ENCODE measurements around the gene BARHL1. TPM values are rescaled to one million over a fixed set of nuclear protein-coding genes. Genes with fewer than 3 reads are reported as not detected.

BARHL1 gene
- polyA plus RNA-seq, 1 of the 3 experiments (the other 2 are of a cell fraction) = not detected

GRCh38 chr9:132584601-132585560, 2.5 kb downstream of the BARHL1 start:
- ChIA-PET POLR2A (no interaction called here), CTCF (interaction anchor here (1.2 to 3.1 kb wide), 4 partner anchors 10 to 316 kb away, joined by 3 to 15 read pairs (median 6); no protein-coding TSS in a partner anchor)
- H3K4me2 ChIP-seq = no peak overlapping the region
- H4K20me1 ChIP-seq (ENCODE audit: insufficient read depth) = peaks cover 51% of the 10 kb centered on the region
- 52% methylated on average over 29 of the region's 30 CpGs for WGBS (ENCODE audit: low lambda C conversion rate)
- H3K9ac ChIP-seq = no peak overlapping the region
- no peaks in the 10 kb centered on the region for H3K9me2 ChIP-seq
- H3K4me3 ChIP-seq (ENCODE audit: low read depth in 2 of 2, low read length in 1 of 2) = no peak overlapping the region
- no peak for DNase-seq
- TF ChIP-seq SMC3 (IDR thresholded peaks at IDR 0.05; ENCODE audit: low read depth, low read length) (no peak), FOSL2 (IDR thresholded peaks at IDR 0.05; ENCODE audit: borderline replicate concordance, low read depth) (peak; percentile 34; the same call in 1 of the 2 replicates), JUND (IDR thresholded peaks at IDR 0.05) (peak; percentile 13; the same call in 1 of the 2 replicates)
- no peak overlapping the region for H3K27ac ChIP-seq (ENCODE audit: low read depth in 2 of 2, low read length in 1 of 2)
- H3K27me3 ChIP-seq (ENCODE audit: insufficient read depth) = peaks cover 88% of the 10 kb centered on the region
- peaks cover 8% of the 10 kb centered on the region in 2 experiments; a peak in 1 of 4 replicates for H3K4me1 ChIP-seq (ENCODE audit: control insufficient read depth in 1 of 2, insufficient read depth in 2 of 2, low read depth in 1 of 2, low read length in 1 of 2)
- H3K36me3 ChIP-seq (replicated peaks in 1 of 2; ENCODE audit: control insufficient read depth in 1 of 2, insufficient read depth in 2 of 2, low read length in 1 of 2) = no peaks in the 10 kb centered on the region
- no peak overlapping the region for H2AFZ ChIP-seq (ENCODE audit: low read depth)
- H3K9me3 ChIP-seq = no peaks in the 10 kb centered on the region
- H3K79me2 ChIP-seq (ENCODE audit: insufficient read depth) = no peaks in the 10 kb centered on the region
- H3F3A ChIP-seq (replicated peaks; ENCODE audit: insufficient read depth) = no peaks in the 10 kb centered on the region

- 34% methylated on average over 28 of the region's 42 CpGs for whole genome bisulfite sequencing (ENCODE audit: low lambda C conversion rate)
- POLR2A ChIA-PET = interaction anchor here (0.6 kb wide), 1 partner anchor 231 kb away, joined by 3 read pairs; the partner anchor contains the start of gene SETX
- H3K4me2 ChIP-seq = no peak overlapping the region
- no peaks in the 10 kb centered on the region for H3K36me3 ChIP-seq (replicated peaks in 1 of 2; ENCODE audit: control insufficient read depth in 1 of 2, insufficient read depth in 2 of 2, low read length in 1 of 2)
- peaks cover 49% of the 10 kb centered on the region for H4K20me1 ChIP-seq (ENCODE audit: insufficient read depth)
- H3K9ac ChIP-seq = no peak overlapping the region
- H3K27me3 ChIP-seq (ENCODE audit: insufficient read depth) = peaks cover 85% of the 10 kb centered on the region
- CTCF ChIA-PET = interaction anchor here (0.7 to 3.5 kb wide), 4 partner anchors 11 to 245 kb away, joined by 3 to 20 read pairs (median 4); no protein-coding TSS in a partner anchor
- no peak overlapping the region for H3K4me3 ChIP-seq (ENCODE audit: low read depth in 2 of 2, low read length in 1 of 2)
- no peaks in the 10 kb centered on the region for H3K9me2 ChIP-seq
- no peaks in the 10 kb centered on the region for H3K9me3 ChIP-seq
- no peaks in the 10 kb centered on the region for H3F3A ChIP-seq (replicated peaks; ENCODE audit: insufficient read depth)
- DNase-seq = peak; percentile 65
- H3K27ac ChIP-seq (ENCODE audit: low read depth in 2 of 2, low read length in 1 of 2) = no peak overlapping the region
- H3K79me2 ChIP-seq (ENCODE audit: insufficient read depth) = no peaks in the 10 kb centered on the region
- H3K4me1 ChIP-seq (ENCODE audit: control insufficient read depth in 1 of 2, insufficient read depth in 2 of 2, low read depth in 1 of 2, low read length in 1 of 2) = peaks cover 8% of the 10 kb centered on the region in 2 experiments; a peak in 1 of 4 replicates
- no peak for TF ChIP-seq RAD21 (IDR thresholded peaks at IDR 0.05; ENCODE audit: low read length)
- TF ChIP-seq EP300 (IDR thresholded peaks at IDR 0.05; ENCODE audit: borderline replicate concordance in 1 of 2, low read depth in 1 of 2, low read length in 1 of 2) = no peak
- TF ChIP-seq RCOR1 (IDR thresholded peaks at IDR 0.05; ENCODE audit: low read length) = no peak
- TF ChIP-seq USF2 (IDR thresholded peaks at IDR 0.05; ENCODE audit: borderline replicate concordance, low read depth, low read length) = no peak
- TF ChIP-seq FOXM1 (IDR thresholded peaks at IDR 0.05; ENCODE audit: low read depth) = no peak
- no peak overlapping the region for H2AFZ ChIP-seq (ENCODE audit: low read depth)
Measured at GRCh38 chr9:132585954-132586829, 3.8 kb downstream of the BARHL1 start.

All from SK-N-SH (cell line).